ENCODE data around the gene HSPBAP1.

DNA sequence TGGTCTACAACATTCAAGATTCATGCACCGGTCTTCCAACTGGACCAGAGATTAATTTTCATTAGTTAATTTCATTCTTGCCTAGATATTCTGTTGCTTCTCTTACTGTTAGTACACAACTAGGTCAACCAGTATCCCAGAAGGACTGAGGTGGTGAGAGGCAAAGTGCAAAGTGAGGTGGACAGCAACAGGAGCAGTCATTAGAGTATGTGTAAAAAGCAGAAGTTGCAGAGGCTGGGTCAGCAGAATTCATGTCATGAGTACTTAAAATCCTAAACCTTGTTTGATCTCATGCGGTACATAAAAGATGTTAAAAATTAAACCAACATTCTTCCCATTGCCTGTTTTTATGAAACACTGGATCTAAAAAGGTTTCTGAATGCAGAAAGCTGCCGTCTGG, 66.3 kb downstream of the HSPBAP1 start:
- TF ChIP-seq, protein P1, sequence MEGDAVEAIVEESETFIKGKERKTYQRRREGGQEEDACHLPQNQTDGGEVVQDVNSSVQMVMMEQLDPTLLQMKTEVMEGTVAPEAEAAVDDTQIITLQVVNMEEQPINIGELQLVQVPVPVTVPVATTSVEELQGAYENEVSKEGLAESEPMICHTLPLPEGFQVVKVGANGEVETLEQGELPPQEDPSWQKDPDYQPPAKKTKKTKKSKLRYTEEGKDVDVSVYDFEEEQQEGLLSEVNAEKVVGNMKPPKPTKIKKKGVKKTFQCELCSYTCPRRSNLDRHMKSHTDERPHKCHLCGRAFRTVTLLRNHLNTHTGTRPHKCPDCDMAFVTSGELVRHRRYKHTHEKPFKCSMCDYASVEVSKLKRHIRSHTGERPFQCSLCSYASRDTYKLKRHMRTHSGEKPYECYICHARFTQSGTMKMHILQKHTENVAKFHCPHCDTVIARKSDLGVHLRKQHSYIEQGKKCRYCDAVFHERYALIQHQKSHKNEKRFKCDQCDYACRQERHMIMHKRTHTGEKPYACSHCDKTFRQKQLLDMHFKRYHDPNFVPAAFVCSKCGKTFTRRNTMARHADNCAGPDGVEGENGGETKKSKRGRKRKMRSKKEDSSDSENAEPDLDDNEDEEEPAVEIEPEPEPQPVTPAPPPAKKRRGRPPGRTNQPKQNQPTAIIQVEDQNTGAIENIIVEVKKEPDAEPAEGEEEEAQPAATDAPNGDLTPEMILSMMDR (IDR thresholded peaks at IDR 0.05), result no peak
- TF ChIP-seq POLR2AphosphoS5 (IDR thresholded peaks at IDR 0.05), result no peak
- no peak for TF ChIP-seq POLR2A (IDR thresholded peaks at IDR 0.05)

Data from sigmoid colon (tissue), 4 donors.